Progenitor cell of endocrine pancreas (in vitro differentiated cells): Measurements from ENCODE around the gene SLIT3. TPM values are rescaled to one million over a fixed set of nuclear protein-coding genes. Genes with fewer than 3 reads are reported as not detected.

Experiments
- DNase-seq: peaks from one replicate; pipeline ENCODE4 v3.0.0; 2021; ENCODE audit warnings: low spot score; ENCODE audit not compliant: unreplicated experiment
- H3K27ac Mint-ChIP-seq: 2 replicates; pipeline ENCODE4 v1.8.0; 2021; ENCODE audit warnings: mild to moderate bottlenecking, moderate library complexity, mixed read lengths
- H3K27me3 Mint-ChIP-seq: 2 replicates; pipeline ENCODE4 v1.8.0; 2021; ENCODE audit warnings: mixed read lengths
- H3K36me3 Mint-ChIP-seq: 2 replicates; pipeline ENCODE4 v1.8.0; 2022; ENCODE audit warnings: mixed read lengths; ENCODE audit not compliant: insufficient read depth
- H3K4me1 Mint-ChIP-seq: 2 replicates; pipeline ENCODE4 v1.8.0; 2021; ENCODE audit warnings: low read depth, mixed read lengths
- H3K4me3 Mint-ChIP-seq: 2 replicates; pipeline ENCODE4 v1.8.0; 2021; ENCODE audit warnings: low read depth, mild to moderate bottlenecking, moderate library complexity, mixed read lengths
- H3K9me3 Mint-ChIP-seq: 2 replicates; pipeline ENCODE4 v1.8.0; 2021; ENCODE audit warnings: low read depth, mixed read lengths
- CTCF ChIP-seq: fragments of 200-600 bp; sonication (generic); IDR thresholded peaks from one replicate; pipeline ENCODE4 v1.5.0; 2021; ENCODE audit warnings: antibody characterized with exemption, mild to moderate bottlenecking; ENCODE audit not compliant: unreplicated experiment
- total RNA-seq: library from RNA; stranded (reverse); gene quantifications from 2 replicates; pipeline ENCODE4 v1.2.1, GENCODE V29; 2021

SLIT3 gene
- total RNA-seq, 1 donor from 2014 or later: 18.8 TPM

- DNase-seq: no peak
- TF ChIP-seq CTCF: no peak
- no peak overlapping the region for H3K4me3 Mint-ChIP-seq
- no peaks in the 10 kb centered on the region for H3K36me3 Mint-ChIP-seq
- no peaks in the 10 kb centered on the region for H3K4me1 Mint-ChIP-seq
- no peaks in the 10 kb centered on the region for H3K9me3 Mint-ChIP-seq
- no peaks in the 10 kb centered on the region for H3K27me3 Mint-ChIP-seq
- H3K27ac Mint-ChIP-seq: no peak overlapping the region
These were observed 523.3 kb downstream of the SLIT3 start for GRCh38 chr5:168777651-168778050.

- Mint-ChIP-seq H3K9me3 (no peaks in the 10 kb centered on the region), H3K27ac (no peak overlapping the region), H3K36me3 (no peaks in the 10 kb centered on the region), H3K4me1 (no peaks in the 10 kb centered on the region), H3K27me3 (no peaks in the 10 kb centered on the region), H3K4me3 (no peak overlapping the region)
- no peak for DNase-seq
- no peak for TF ChIP-seq CTCF
These were observed 524.9 kb downstream of the SLIT3 start for GRCh38 chr5:168776070-168776469.

GRCh38 chr5:168773226-168773625 is 527.7 kb downstream of the SLIT3 start:
- no peak overlapping the region for H3K27ac Mint-ChIP-seq
- H3K4me3 Mint-ChIP-seq: no peak overlapping the region
- no peaks in the 10 kb centered on the region for H3K9me3 Mint-ChIP-seq
- H3K36me3 Mint-ChIP-seq: no peaks in the 10 kb centered on the region
- TF ChIP-seq CTCF: no peak
- H3K4me1 Mint-ChIP-seq: no peaks in the 10 kb centered on the region
- H3K27me3 Mint-ChIP-seq: no peaks in the 10 kb centered on the region
- DNase-seq: no peak

GRCh38 chr5:168772316-168772961 is 528.5 kb downstream of the SLIT3 start:
- H3K4me1 Mint-ChIP-seq: no peaks in the 10 kb centered on the region
- peaks cover 5% of the 10 kb centered on the region for H3K36me3 Mint-ChIP-seq
- no peak for TF ChIP-seq CTCF
- H3K9me3 Mint-ChIP-seq: peaks cover 5% of the 10 kb centered on the region
- no peak overlapping the region for H3K27ac Mint-ChIP-seq
- H3K4me3 Mint-ChIP-seq: no peak overlapping the region
- no peaks in the 10 kb centered on the region for H3K27me3 Mint-ChIP-seq
- no peak for DNase-seq

GRCh38 chr5:168771678-168772077 is 529.3 kb downstream of the SLIT3 start:
- H3K27me3 Mint-ChIP-seq: no peaks in the 10 kb centered on the region
- no peaks in the 10 kb centered on the region for H3K4me1 Mint-ChIP-seq
- H3K36me3 Mint-ChIP-seq: peaks cover 5% of the 10 kb centered on the region
- DNase-seq: no peak
- no peak overlapping the region for H3K27ac Mint-ChIP-seq
- no peak overlapping the region for H3K4me3 Mint-ChIP-seq
- no peak for TF ChIP-seq CTCF
- H3K9me3 Mint-ChIP-seq: peaks cover 5% of the 10 kb centered on the region
